HG03520 (cell line): ENCODE measurements around the gene SEZ6L.

Experiments
- ATAC-seq: cut with Tn5 transposase; IDR thresholded peaks from one replicate; pipeline ENCODE4 v1.9.1; 2021; ENCODE audit warnings: mild to moderate bottlenecking, moderate library complexity; ENCODE audit not compliant: unreplicated experiment

Gene SEZ6L

DNA sequence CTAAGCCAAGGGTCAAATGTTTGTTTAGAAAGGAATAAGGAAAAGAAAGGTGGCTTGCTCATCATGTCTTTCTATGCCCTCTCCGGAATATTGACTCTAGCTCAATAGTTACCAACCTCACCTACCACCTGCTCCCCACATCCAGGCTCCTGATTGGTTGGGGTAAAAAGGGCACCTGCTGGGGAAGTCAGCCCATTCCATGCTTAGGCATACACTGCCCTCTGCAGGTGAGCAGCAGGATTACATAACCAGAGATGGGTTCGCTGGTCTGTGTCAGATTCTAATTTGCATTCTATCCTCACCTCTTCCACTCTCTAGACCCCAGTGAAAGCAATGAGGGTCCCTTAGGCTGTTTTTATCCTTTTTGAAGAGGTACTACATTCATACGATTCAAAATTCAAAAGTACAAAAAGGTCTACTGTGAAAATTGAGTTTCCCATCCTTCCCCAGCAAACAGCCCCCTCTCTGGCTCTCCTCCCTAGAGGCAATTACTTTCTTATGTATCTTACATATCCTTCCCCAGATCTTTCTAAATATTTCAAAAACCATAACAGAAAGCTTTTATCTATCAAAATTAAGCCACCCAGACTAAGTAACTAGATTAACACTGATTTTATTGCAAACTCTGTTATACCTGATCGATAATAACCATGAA is 161.8 kb downstream of the SEZ6L start:
- no peak for ATAC-seq

GRCh38 chr22:26333088-26333800 is 164.0 kb downstream of the SEZ6L start:
- ATAC-seq, result no peak

DNA sequence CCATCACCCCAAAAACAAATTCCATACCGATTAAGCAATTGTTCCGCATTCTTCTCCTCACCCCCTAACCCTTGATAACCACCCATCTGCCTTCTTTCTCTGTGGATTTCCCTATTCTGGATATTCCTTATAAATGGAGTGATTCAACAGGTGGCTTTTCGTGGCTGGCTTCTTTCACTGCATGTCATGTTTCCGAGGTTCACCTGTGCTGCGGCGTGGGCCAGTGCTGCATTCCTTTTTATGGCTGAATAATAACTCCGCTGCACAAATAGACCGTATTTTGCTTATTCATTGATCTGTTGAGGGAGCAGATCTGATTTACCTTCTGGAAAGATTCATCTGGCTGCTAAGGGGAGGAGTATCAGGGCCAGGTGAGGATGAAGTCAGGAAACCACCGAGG is 165.0 kb downstream of the SEZ6L start:
- no peak for ATAC-seq

DNA sequence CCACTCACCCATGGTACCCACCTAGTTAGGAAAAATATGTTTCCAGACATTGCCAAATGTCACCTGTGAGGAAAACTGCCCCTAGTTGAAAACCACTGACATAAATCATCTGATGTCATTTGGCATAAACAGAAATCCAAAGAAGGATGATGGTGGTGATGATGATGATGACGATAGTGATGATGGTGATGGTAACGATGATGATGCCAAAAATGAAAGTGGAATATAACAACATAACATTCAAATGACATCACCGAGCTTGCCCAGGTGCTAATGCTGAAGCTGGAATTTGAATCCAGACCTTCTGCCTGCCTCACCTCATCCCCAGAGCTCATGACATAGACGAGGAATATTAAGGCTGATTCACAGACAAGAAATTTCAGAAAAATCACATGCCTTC is 167.5 kb downstream of the SEZ6L start:
- ATAC-seq, result no peak

GRCh38 chr22:26339755-26340154 is 170.5 kb downstream of the SEZ6L start:
- ATAC-seq, result no peak

DNA sequence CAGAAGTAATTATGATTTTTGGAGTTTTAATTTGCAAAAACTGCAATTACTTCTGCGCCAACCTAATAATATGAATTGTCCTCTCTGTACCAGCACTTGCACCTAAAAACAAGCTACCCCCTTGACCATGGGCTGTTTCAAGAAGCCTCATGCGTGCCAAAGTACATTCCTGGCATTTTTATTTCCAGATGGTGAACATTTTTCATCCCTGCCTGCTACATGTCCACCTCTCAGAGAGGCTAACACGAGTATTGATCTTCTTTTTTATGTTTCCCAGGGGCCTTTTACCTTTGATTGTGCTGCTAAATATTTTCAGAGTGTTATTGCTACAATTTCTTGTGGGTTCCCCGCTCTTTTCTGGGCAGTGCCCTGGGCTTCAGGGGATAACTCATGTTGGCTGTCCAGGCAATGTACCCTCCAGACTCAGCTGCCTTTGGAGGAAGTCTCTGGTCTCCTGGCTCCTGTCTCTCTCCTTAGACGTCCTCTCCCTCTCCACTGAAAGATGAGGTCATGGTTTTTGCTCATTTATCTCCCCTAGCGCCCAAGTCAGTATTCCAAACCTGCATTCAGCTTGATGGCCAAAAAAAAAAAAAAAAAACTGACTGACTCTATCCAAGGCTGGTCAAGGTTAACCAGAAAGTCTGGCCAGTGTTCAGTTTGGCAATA is 173.6 kb downstream of the SEZ6L start:
- no peak for ATAC-seq

GRCh38 chr22:26345496-26345895 is 176.2 kb downstream of the SEZ6L start:
- ATAC-seq, result no peak

DNA sequence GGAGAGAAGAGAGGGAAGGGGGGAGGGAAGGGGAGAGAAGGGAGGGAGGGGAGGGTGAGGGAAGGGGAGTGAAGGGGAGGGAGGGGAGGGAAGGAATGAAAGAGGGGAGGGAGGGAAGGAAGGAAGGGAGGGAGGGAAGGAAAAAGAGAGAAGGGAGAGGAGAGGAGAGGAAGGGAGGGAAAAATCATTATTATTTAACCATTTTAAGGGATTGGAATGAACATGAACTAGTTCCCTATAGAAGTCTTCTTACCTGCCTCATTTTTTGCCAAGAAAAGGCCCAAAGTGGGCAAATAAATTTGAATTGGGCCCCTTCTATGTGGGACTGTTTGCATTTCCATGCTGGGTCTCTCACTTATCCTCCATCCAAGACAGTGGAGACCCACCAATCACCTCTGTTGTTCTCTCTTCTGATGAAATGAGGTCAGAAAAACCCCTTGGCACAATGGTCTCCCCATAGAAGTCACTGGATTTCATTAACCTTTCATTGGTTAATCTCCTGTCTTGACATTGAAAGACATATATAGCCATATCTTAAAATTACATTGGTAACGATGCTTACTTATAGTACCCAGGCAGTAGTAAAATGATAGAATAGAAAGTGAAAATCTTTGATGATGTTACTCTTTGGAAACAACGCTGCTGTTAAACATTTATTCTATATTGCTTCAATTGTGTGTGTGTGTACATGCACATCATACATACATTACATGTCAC is 179.7 kb downstream of the SEZ6L start:
- ATAC-seq, result no peak

GRCh38 chr22:26354707-26355106 is 185.4 kb downstream of the SEZ6L start:
- no peak for ATAC-seq

GRCh38 chr22:26357281-26357680 is 188.0 kb downstream of the SEZ6L start:
- no peak for ATAC-seq

- no peak for ATAC-seq
Measured at GRCh38 chr22:26357813-26358212, 188.6 kb downstream of the SEZ6L start.

- no peak for ATAC-seq
Measured at GRCh38 chr22:26359156-26359555, 189.9 kb downstream of the SEZ6L start.

DNA sequence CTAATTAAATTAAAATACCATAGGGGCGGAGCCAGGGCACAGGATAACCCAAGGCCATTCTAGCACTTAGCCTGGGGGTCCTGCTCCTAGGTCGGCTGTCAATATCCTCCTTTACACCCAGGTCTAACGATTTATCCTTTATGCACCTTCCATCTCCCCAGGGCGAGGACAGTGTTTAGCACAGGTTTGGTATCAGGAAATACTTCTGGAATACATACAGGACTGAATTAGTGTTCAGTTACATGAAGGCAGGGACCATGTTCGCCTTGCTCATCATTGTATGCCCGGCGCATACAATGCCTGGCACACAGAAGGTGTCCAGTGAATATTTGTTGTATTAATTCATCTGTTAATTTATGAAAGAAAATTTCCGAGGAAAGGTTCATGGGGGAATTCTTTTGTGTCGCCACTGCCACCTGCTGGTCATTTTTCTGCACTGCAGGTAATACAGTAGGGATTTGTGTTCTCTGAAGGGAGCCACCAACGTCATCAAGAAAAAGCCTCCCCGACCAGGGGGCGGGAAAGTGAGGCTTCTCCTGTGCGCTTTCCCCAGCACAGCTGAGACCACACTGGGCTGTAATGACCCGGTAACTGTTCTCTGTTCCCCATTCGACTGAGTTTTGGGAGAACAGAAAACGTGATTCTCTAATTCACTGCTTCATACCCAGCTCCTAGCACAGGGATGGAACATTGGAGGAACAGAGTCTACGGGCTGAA is 191.1 kb downstream of the SEZ6L start:
- ATAC-seq, result no peak

DNA sequence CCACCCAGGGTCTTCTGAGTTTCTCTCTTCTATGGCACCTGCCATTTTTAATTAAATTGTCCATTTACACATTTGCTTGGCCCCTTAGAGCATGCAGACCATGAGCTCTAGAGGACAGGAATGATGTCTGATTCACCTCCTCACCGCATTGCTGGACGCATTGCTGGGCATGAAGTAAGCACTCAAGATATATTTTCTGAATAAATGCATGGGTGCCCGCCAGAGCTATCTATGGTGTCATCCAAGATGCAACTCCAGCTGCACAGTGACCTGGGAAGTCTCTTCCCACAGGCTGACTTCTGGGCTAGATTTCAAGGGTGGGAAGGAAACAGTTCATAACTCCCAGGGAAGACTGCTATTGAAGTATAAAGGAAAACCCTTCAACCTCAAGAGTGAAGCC is 193.2 kb downstream of the SEZ6L start:
- ATAC-seq, result no peak

DNA sequence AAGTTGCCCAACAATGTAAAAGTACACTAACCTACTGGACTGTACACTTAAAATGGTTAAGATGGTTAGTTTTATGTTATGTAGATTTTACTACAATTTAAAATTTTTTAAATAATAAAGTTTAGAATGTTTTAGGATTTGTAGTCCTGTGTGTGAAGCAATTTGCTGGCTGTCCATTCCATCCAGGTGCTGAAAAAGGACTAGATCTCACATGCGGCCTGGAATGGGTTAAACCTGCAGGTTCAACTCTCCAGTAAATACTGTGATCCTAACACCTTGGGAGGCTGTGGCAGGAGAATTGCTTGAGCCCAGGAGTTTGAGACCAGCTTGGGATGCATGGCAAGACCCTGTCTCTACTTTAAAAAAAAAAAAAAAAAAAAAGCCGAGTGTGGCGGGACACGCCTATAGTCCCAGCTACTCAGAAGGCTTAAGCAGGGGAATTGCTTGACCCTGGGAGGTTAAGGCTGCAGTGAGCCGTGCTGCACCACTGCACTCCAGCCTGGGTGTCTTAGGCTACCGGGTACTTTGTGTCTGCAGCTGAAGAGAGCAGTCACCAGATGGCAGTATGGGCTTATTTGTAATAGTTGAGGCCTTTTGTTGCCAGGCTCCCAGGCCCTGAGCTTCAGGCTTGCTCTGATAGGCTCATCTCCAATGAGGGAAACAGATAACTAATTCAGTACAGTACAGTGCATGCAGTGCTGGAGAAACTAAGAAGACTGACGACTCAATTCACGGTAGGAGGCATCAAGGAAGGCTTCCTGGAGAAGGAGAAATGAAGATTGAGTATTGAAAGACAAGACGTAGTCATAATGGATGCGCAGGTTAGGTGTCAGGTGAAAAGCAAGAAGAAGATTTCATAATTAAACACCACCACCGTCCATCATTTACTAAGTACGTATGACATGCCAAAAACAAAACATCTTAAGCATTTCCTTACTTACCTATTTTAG is 195.1 kb downstream of the SEZ6L start:
- no peak for ATAC-seq

DNA sequence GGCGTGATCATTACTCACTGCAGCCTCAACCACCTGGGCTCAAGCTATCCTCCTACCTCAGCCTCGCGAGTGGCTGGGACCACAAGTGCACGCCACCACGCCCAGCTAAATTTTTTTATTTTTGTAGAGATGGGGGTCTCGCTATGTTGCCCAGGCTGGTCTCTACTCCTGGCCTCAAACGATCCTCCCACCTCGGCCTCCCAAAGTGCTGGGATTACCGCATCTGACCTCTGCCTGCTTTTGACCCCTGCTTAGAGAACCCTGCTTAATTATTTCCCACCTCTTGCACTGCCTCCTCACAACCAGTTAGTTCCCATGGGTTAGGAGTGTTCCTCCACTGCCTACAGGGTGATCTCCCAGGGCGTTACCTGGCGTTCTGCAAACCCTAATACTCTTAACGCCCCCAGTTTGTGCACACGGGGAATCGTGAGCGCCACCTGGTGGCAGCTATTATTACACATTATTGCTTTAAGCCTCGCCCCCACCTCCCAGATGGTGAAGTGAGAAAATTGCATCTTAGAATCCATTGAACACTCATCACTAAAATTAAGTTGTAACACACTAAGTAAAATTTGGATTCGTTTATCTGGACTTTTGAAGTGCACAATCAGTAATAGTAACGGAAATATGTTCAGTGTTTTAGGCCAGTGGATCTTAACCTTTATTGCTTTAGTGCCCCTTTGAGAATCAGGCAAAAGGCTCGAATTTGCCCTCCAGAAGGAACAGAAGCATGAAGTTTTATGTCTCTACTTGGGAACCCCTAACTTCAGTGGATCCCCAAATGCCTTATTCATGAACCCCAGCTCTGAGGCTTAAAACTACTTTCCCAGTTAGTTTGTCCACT is 198.4 kb downstream of the SEZ6L start:
- ATAC-seq, result no peak

DNA sequence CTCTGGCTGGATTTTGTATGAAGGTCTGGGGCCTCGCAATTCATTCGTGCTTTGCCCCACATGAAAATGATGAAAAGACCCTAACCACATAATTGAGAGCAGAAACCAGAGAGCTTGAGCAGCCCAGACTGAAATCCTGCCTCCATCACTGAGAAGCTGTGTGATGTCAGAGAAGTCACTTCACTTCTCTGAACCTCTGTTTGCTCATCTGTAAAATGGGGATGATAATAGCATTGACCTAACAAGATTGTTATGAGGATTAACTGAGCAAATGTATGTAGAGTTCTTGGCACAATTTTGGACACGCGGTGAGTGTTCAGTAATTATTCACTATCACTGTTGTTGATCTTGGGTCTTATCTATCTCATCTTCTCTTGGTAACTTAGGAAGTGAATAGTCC is 203.6 kb downstream of the SEZ6L start:
- no peak for ATAC-seq

DNA sequence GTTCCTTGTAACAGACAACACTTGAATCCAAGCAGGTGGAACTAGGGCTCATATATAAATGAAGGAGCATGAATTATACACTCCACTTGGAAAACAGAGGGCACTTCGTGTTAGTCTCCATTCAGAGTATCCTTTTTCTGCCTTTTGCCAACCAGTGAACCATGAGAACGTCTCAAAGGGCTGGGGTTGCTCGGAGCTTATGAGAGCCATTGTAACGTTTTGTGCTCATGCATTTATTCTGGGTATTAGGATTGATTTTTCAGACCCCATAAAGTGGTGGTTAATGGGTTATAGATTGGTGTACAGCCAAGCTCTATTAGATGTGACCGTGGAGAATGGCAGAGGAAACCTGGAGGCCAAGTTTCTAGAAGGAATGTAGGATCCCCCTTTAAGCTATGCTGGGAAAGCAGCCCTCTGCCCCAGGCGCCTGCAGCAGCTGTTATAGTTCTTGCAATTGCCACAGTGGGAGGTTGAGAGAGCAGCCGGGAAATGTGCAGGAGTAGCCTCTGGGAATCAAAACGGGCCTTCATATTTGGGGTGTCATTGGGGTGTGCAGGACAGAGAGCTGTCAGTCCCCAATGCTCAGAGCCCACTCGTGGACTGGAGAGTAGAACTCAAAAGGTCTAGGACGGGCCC is 205.2 kb downstream of the SEZ6L start:
- no peak for ATAC-seq
